HEK293 (cell line): ENCODE measurements around the gene HOXA4.
A peak's percentile ranks its signal among the peaks of the same experiment; 100 is the strongest.

ENCODE experiments used
- CTCF ChIA-PET: fragments of 350-600 bp; formaldehyde crosslinking; extraction: SDS; loops from one replicate; lab custom pipeline; 2021; ENCODE audit warnings: antibody characterized with exemption; lab: Yijun Ruan, JAX
- POLR2A ChIA-PET: fragments of 300-600 bp; formaldehyde crosslinking; extraction: SDS; loops from one replicate; lab custom pipeline; 2020; ENCODE audit warnings: antibody characterized with exemption, inconsistent platforms; lab: Yijun Ruan, JAX
- H3K27ac ChIP-seq: fragments of 200-500 bp; sonication (Bioruptor generic); 2 replicates; pipeline ENCODE4 v1.5.1; 2014; ENCODE audit warnings: low read depth, low read length, control low read depth, inconsistent platforms; ENCODE audit errors: extremely low read depth
- H3K36me3 ChIP-seq, 2 experiments: fragments of 200-500 bp in 1 of 2; sonication (Bioruptor generic) in 1 of 2; 1 replicate in 1 of 2; 2 replicates in 1 of 2; pipeline ENCODE4 v1.5.1; 2014 to 2017; ENCODE audit warnings: inconsistent platforms in 2 of 2, low read length in 2 of 2; ENCODE audit not compliant: control insufficient read depth in 2 of 2, insufficient read depth in 1 of 2
- H3K4me1 ChIP-seq: fragments of 200-500 bp; sonication (Bioruptor generic); 2 replicates; pipeline ENCODE4 v1.5.1; 2014; ENCODE audit warnings: mild to moderate bottlenecking, low read length, inconsistent platforms; ENCODE audit not compliant: control insufficient read depth, insufficient read depth
- H3K4me3 ChIP-seq: 2 replicates; pipeline ENCODE4 v1.5.1; 2011; ENCODE audit warnings: low read depth, mild to moderate bottlenecking, control low read depth, low read length, moderate library complexity
- H3K9me3 ChIP-seq: fragments of 200-500 bp; sonication (Bioruptor generic); 2 replicates; pipeline ENCODE4 v1.5.1; 2014; ENCODE audit warnings: low read depth, low read length, inconsistent platforms; ENCODE audit not compliant: control insufficient read depth, insufficient read depth
- AEBP2 ChIP-seq: fragments of 450-650 bp; formaldehyde crosslinking; IDR thresholded peaks from 2 replicates; pipeline ENCODE4 v1.5.1; 2016; ENCODE audit warnings: missing biosample characterization, missing genetic modification characterization, borderline replicate concordance
- BCL11A ChIP-seq: fragments of 450-650 bp; formaldehyde crosslinking; IDR thresholded peaks from 2 replicates; pipeline ENCODE4 v1.5.1; 2016; ENCODE audit warnings: low read depth, missing biosample characterization, missing genetic modification characterization
- GLI4 ChIP-seq: fragments of 450-650 bp; formaldehyde crosslinking; IDR thresholded peaks from 2 replicates; pipeline ENCODE4 v1.5.1; 2016; ENCODE audit warnings: missing biosample characterization, missing genetic modification characterization
- GLIS1 ChIP-seq: fragments of 450-650 bp; formaldehyde crosslinking; IDR thresholded peaks from 2 replicates; pipeline ENCODE4 v1.5.1; 2016; ENCODE audit warnings: missing biosample characterization, missing genetic modification characterization
- GLIS2 ChIP-seq: fragments of 450-650 bp; formaldehyde crosslinking; IDR thresholded peaks from 2 replicates; pipeline ENCODE4 v1.5.1; 2016; ENCODE audit warnings: missing biosample characterization, missing genetic modification characterization
- IKZF3 ChIP-seq: fragments of 450-650 bp; IDR thresholded peaks from 2 replicates; pipeline ENCODE4 v1.5.0; 2018; ENCODE audit warnings: missing biosample characterization, mild to moderate bottlenecking, missing genetic modification characterization, moderate library complexity
- INSM2 ChIP-seq: fragments of 450-650 bp; formaldehyde crosslinking; IDR thresholded peaks from 2 replicates; pipeline ENCODE4 v1.5.1; 2016; ENCODE audit warnings: missing biosample characterization, missing genetic modification characterization
- ZBTB26 ChIP-seq: fragments of 450-650 bp; formaldehyde crosslinking; optimal IDR thresholded peaks from 2 replicates; pipeline ENCODE3; 2016; ENCODE audit warnings: missing biosample characterization, mild to moderate bottlenecking, missing genetic modification characterization
- ZBTB49 ChIP-seq: fragments of 450-650 bp; formaldehyde crosslinking; IDR thresholded peaks from 2 replicates; pipeline ENCODE4 v1.5.1; 2016; ENCODE audit warnings: missing biosample characterization, missing genetic modification characterization, low read depth
- ZFP41 ChIP-seq: fragments of 450-650 bp; formaldehyde crosslinking; IDR thresholded peaks from 2 replicates; pipeline ENCODE4 v1.5.1; 2016; ENCODE audit warnings: missing biosample characterization, missing genetic modification characterization, borderline replicate concordance
- ZNF114 ChIP-seq: fragments of 450-650 bp; formaldehyde crosslinking; IDR thresholded peaks from 2 replicates; pipeline ENCODE4 v1.5.0; 2017; ENCODE audit warnings: missing biosample characterization, missing genetic modification characterization
- ZNF133 ChIP-seq: fragments of 450-650 bp; formaldehyde crosslinking; IDR thresholded peaks from 2 replicates; pipeline ENCODE4 v1.5.1; 2016; ENCODE audit warnings: missing biosample characterization, missing genetic modification characterization
- ZNF155 ChIP-seq: fragments of 450-650 bp; formaldehyde crosslinking; IDR thresholded peaks from 2 replicates; pipeline ENCODE4 v1.5.1; 2016; ENCODE audit warnings: missing biosample characterization, missing genetic modification characterization
- ZNF23 ChIP-seq: fragments of 450-650 bp; formaldehyde crosslinking; IDR thresholded peaks from 2 replicates; pipeline ENCODE4 v1.5.1; 2016; ENCODE audit warnings: missing biosample characterization, missing genetic modification characterization, borderline replicate concordance
- ZNF354C ChIP-seq: fragments of 450-650 bp; formaldehyde crosslinking; IDR thresholded peaks from 2 replicates; pipeline ENCODE4 v1.5.1; 2016; ENCODE audit warnings: missing biosample characterization, missing genetic modification characterization, low read depth, borderline replicate concordance
- ZNF37A ChIP-seq: fragments of 450-650 bp; IDR thresholded peaks from 2 replicates; pipeline ENCODE4 v1.5.1; 2018; ENCODE audit warnings: missing biosample characterization, missing genetic modification characterization
- ZNF416 ChIP-seq: fragments of 450-650 bp; formaldehyde crosslinking; IDR thresholded peaks from 2 replicates; pipeline ENCODE4 v1.5.1; 2016; ENCODE audit warnings: missing biosample characterization, missing genetic modification characterization
- ZNF426 ChIP-seq: fragments of 450-650 bp; formaldehyde crosslinking; IDR thresholded peaks from 2 replicates; pipeline ENCODE4 v1.5.1; 2017; ENCODE audit warnings: missing biosample characterization, missing genetic modification characterization, mild to moderate bottlenecking, inconsistent platforms, moderate library complexity
- ZNF596 ChIP-seq: fragments of 450-650 bp; IDR thresholded peaks from 2 replicates; pipeline ENCODE4 v1.5.0; 2018; ENCODE audit warnings: missing biosample characterization, mild to moderate bottlenecking, missing genetic modification characterization, moderate library complexity
- ZNF837 ChIP-seq: fragments of 450-650 bp; formaldehyde crosslinking; IDR thresholded peaks from 2 replicates; pipeline ENCODE4 v1.5.1; 2016; ENCODE audit warnings: missing biosample characterization, missing genetic modification characterization
- ZSCAN18 ChIP-seq: fragments of 450-650 bp; formaldehyde crosslinking; IDR thresholded peaks from 2 replicates; pipeline ENCODE4 v1.5.1; 2016; ENCODE audit warnings: missing biosample characterization, missing genetic modification characterization
- TF ChIP-seq, protein P1 (sequence below): fragments of 450-650 bp; formaldehyde crosslinking; IDR thresholded peaks from 2 replicates; pipeline ENCODE4 v1.5.1; 2016; ENCODE audit warnings: missing biosample characterization, missing genetic modification characterization
- TF ChIP-seq, protein P2 (sequence below): fragments of 450-650 bp; formaldehyde crosslinking; IDR thresholded peaks from 2 replicates; pipeline ENCODE4 v1.5.1; 2016; ENCODE audit warnings: missing biosample characterization, missing genetic modification characterization
- TF ChIP-seq, protein P3 (sequence below): fragments of 450-650 bp; formaldehyde crosslinking; IDR thresholded peaks from 2 replicates; pipeline ENCODE4 v1.5.1; 2017; ENCODE audit warnings: missing biosample characterization, missing genetic modification characterization

HOXA4 gene

DNA sequence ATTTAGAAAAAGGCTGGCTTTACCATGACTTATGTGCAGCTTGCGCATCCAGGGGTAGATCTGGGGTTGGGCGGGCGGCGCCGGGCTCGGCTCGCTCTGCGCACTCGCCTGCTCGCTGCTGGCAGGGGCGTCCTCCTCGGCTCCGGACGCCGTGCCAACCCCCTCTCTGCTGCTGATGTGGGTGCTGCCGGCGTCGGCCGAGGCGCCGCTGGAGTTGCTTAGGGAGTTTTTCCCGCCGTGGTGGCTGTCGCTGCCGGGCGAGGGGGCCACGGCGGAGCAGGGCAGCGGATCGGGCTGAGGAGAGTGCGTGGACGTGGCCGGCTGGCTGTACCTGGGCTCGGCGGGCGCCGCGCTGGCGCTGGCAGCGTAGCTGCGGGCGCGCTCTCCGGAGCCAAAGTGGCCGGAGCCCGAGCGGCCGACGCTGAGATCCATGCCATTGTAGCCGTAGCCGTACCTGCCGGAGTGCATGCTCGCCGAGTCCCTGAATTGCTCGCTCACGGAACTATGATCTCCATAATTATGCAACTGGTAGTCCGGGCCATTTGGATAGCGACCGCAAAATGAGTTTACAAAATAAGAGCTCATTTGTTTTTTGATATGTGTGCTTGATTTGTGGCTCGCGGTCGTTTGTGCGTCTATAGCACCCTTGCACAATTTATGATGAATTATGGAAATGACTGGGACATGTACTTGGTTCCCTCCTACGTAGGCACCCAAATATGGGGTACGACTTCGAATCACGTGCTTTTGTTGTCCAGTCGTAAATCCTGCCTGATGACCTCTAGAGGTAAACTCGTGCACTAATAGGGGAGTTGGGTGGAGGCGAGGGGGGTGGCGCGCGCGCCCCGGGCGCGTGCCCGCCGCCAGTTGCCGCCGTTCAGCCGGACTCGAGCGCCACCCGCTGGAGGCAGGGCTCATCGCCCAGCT is 12.7 kb upstream of the HOXA4 start, which contains the start of gene HOXA5:
Gene HOXA5, minus strand, starts transcription at position 659 of the 927 bp plus-strand sequence. Its CDS starts 74 bp downstream, at position 585.
- peak within 1 kb of the TSS; percentile 98 for H3K27ac ChIP-seq
- CTCF ChIA-PET, result interaction anchor here (0.6 to 4.4 kb wide), 46 partner anchors 9 to 1685 kb away, joined by 3 to 34 read pairs (median 4); partner anchors contain the start of genes HOXA1 and HOXA7
- no peak for TF ChIP-seq ZNF155 (tag by site-specific recombination)
- no peak for TF ChIP-seq ZNF37A (tag by site-specific recombination)
- no peak for TF ChIP-seq ZBTB49 (tag by site-specific recombination)
- TF ChIP-seq GLIS1, result peak; percentile 35; the same call in 1 of the 2 replicates
- peak; percentile 93 for TF ChIP-seq BCL11A
- TF ChIP-seq ZNF416 (tag by site-specific recombination), result no peak
- no peak for TF ChIP-seq ZFP41 (tag by site-specific recombination)
- TF ChIP-seq, protein P1, sequence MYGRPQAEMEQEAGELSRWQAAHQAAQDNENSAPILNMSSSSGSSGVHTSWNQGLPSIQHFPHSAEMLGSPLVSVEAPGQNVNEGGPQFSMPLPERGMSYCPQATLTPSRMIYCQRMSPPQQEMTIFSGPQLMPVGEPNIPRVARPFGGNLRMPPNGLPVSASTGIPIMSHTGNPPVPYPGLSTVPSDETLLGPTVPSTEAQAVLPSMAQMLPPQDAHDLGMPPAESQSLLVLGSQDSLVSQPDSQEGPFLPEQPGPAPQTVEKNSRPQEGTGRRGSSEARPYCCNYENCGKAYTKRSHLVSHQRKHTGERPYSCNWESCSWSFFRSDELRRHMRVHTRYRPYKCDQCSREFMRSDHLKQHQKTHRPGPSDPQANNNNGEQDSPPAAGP, result peak; percentile 71
- TF ChIP-seq ZNF133, result no peak
- peak; percentile 29; the same call in 1 of the 2 replicates for TF ChIP-seq INSM2 (tag by site-specific recombination)
- TF ChIP-seq AEBP2 (tag by site-specific recombination), result no peak
- peak; percentile 4; the same call in 1 of the 2 replicates for TF ChIP-seq ZNF426 (tag by site-specific recombination)
- TF ChIP-seq ZNF354C, result no peak
- TF ChIP-seq, protein P2, sequence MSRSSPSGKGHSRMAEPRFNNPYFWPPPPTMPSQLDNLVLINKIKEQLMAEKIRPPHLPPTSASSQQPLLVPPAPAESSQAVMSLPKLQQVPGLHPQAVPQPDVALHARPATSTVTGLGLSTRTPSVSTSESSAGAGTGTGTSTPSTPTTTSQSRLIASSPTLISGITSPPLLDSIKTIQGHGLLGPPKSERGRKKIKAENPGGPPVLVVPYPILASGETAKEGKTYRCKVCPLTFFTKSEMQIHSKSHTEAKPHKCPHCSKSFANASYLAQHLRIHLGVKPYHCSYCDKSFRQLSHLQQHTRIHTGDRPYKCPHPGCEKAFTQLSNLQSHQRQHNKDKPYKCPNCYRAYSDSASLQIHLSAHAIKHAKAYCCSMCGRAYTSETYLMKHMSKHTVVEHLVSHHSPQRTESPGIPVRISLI, result no peak
- no peak for TF ChIP-seq ZSCAN18 (tag by site-specific recombination)
- peak; percentile 58; the same call in 1 of the 2 replicates for TF ChIP-seq GLIS2 (tag by site-specific recombination)
- TF ChIP-seq GLI4 (tag by site-specific recombination), result no peak
- TF ChIP-seq ZNF837 (tag by site-specific recombination), result no peak
- peak; percentile 89 for TF ChIP-seq ZBTB26 (tag by site-specific recombination)
- TF ChIP-seq IKZF3, result no peak
- TF ChIP-seq ZNF23 (tag by site-specific recombination), result no peak
- TF ChIP-seq ZNF596 (tag by site-specific recombination), result no peak; the same call in 1 of the 2 replicates
- TF ChIP-seq, protein P3, sequence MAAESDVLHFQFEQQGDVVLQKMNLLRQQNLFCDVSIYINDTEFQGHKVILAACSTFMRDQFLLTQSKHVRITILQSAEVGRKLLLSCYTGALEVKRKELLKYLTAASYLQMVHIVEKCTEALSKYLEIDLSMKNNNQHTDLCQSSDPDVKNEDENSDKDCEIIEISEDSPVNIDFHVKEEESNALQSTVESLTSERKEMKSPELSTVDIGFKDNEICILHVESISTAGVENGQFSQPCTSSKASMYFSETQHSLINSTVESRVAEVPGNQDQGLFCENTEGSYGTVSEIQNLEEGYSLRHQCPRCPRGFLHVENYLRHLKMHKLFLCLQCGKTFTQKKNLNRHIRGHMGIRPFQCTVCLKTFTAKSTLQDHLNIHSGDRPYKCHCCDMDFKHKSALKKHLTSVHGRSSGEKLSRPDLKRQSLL (tag by site-specific recombination), result no peak
- TF ChIP-seq ZNF114 (tag by site-specific recombination), result no peak

More for the DNA sequence above, 12.7 kb upstream of the HOXA4 start, which contains the start of gene HOXA5:
- peaks cover 0 to 63% of the 10 kb centered on the region in 2 experiments; a peak in 2 of 3 replicates for H3K36me3 ChIP-seq
- peaks cover 22% of the 10 kb centered on the region for H3K4me1 ChIP-seq
- H3K9me3 ChIP-seq, result no peaks in the 10 kb centered on the region
- POLR2A ChIA-PET, result interaction anchor here (0.6 to 1.6 kb wide), 20 partner anchors 9 to 1281 kb away, joined by 3 to 9 read pairs (median 4); partner anchors contain the start of genes HOXA4, HOXA7 and HOXA9
- peak within 1 kb of the TSS; percentile 79 for H3K4me3 ChIP-seq
